Lower lobe of right lung (tissue), 2 donors: Measurements from ENCODE around the gene PALM3. TPM values are rescaled to one million over a fixed set of nuclear protein-coding genes. Genes with fewer than 3 reads are reported as not detected.
A peak's percentile ranks its signal among the peaks of the same experiment; 100 is the strongest.

Experiments used
- ATAC-seq, 2 donors: fragments of 200-7000 bp; cut with Tn5 transposase; one replicate each; pipeline ENCODE4 v1.9.1; 2020 to 2022; ENCODE audit warnings: mild to moderate bottlenecking in 2 of 2, moderate library complexity in 2 of 2
- DNase-seq: peaks from one replicate; pipeline ENCODE4 v3.0.0-alpha.2; 2020
- H3K27ac ChIP-seq: fragments of 200-600 bp; one replicate; pipeline ENCODE4 v1.8.0; 2022
- H3K27me3 ChIP-seq: fragments of 200-600 bp; one replicate; pipeline ENCODE4 v1.8.0; 2022; ENCODE audit warnings: low read depth
- H3K36me3 ChIP-seq: fragments of 200-600 bp; one replicate; pipeline ENCODE4 v1.8.0; 2022; ENCODE audit warnings: mild to moderate bottlenecking
- H3K4me1 ChIP-seq: fragments of 200-600 bp; one replicate; pipeline ENCODE4 v1.8.0; 2022
- H3K4me3 ChIP-seq: fragments of 200-600 bp; one replicate; pipeline ENCODE4 v1.8.0; 2022; ENCODE audit warnings: mild to moderate bottlenecking
- H3K9me3 ChIP-seq: fragments of 200-600 bp; one replicate; pipeline ENCODE4 v1.8.0; 2022
- CTCF ChIP-seq: fragments of 200-600 bp; IDR thresholded peaks from one replicate; pipeline ENCODE4 v1.8.0; 2022; ENCODE audit warnings: antibody characterized with exemption, mild to moderate bottlenecking
- intact Hi-C: fragments of 100-400 bp; cut with DNase I; formaldehyde crosslinking; loops from one replicate; pipeline ENCODE4 v1.11.0; 2022
- total RNA-seq: library from RNA; stranded (reverse); fragmentation: NEBNext Ultra II Directional; extraction: Animal tissue kit (Norgen Biotek cat#: 25700); gene quantifications from one replicate; pipeline ENCODE4 v1.2.1, GENCODE V29; 2021
- donor health status: DM: no; HTN: yes; CAD: no; lungs with severe emphysema.

PALM3 gene
- total RNA-seq, 1 donor from 2014 or later, result 7.7 TPM

GRCh38 chr19:14101003-14101545, 39.2 kb upstream of the PALM3 start:
- no peak for TF ChIP-seq CTCF
- no peaks in the 10 kb centered on the region for H3K4me1 ChIP-seq
- peaks cover 95% of the 10 kb centered on the region for H3K36me3 ChIP-seq
- no peak for ATAC-seq
- no peaks in the 10 kb centered on the region for H3K27me3 ChIP-seq
- no peak overlapping the region for H3K27ac ChIP-seq
- no peak for DNase-seq
- no peaks in the 10 kb centered on the region for H3K9me3 ChIP-seq
- H3K4me3 ChIP-seq, result no peak overlapping the region
- intact Hi-C loops, result no loop called here

GRCh38 chr19:14097532-14098151, 35.8 kb upstream of the PALM3 start:
- no peak for TF ChIP-seq CTCF
- ATAC-seq (peak in 1 of 2 donors; percentile 7), DNase-seq (no peak)
- H3K4me3 ChIP-seq, result no peak overlapping the region
- H3K9me3 ChIP-seq, result peaks cover 4% of the 10 kb centered on the region
- H3K4me1 ChIP-seq, result no peaks in the 10 kb centered on the region
- no peak overlapping the region for H3K27ac ChIP-seq
- peaks cover 64% of the 10 kb centered on the region for H3K36me3 ChIP-seq
- intact Hi-C loops, result no loop called here
- no peaks in the 10 kb centered on the region for H3K27me3 ChIP-seq

GRCh38 chr19:14096272-14096992, 34.6 kb upstream of the PALM3 start:
- no peak for DNase-seq
- no peak overlapping the region for H3K27ac ChIP-seq
- peaks cover 4% of the 10 kb centered on the region for H3K9me3 ChIP-seq
- H3K27me3 ChIP-seq, result no peaks in the 10 kb centered on the region
- peaks cover 52% of the 10 kb centered on the region for H3K36me3 ChIP-seq
- peaks cover 8% of the 10 kb centered on the region for H3K4me1 ChIP-seq
- no peak overlapping the region for H3K4me3 ChIP-seq
- TF ChIP-seq CTCF, result no peak
- ATAC-seq, result no peak
- intact Hi-C loops, result no loop called here

- intact Hi-C loops, result no loop called here
- ATAC-seq (no peak), DNase-seq (no peak)
- TF ChIP-seq CTCF, result no peak
- Histone ChIP-seq H3K27ac (no peak overlapping the region), H3K4me1 (peaks cover 9% of the 10 kb centered on the region), H3K27me3 (no peaks in the 10 kb centered on the region), H3K9me3 (peaks cover 4% of the 10 kb centered on the region), H3K4me3 (no peak overlapping the region), H3K36me3 (peaks cover 36% of the 10 kb centered on the region)
These were observed 33.0 kb upstream of the PALM3 start for GRCh38 chr19:14094854-14095253.

- ATAC-seq (no peak), DNase-seq (no peak)
- no peak for TF ChIP-seq CTCF
- H3K4me3 ChIP-seq, result no peak overlapping the region
- H3K9me3 ChIP-seq, result peaks cover 4% of the 10 kb centered on the region
- no peaks in the 10 kb centered on the region for H3K27me3 ChIP-seq
- H3K36me3 ChIP-seq, result peaks cover 29% of the 10 kb centered on the region
- intact Hi-C loops, result no loop called here
- no peak overlapping the region for H3K27ac ChIP-seq
- peaks cover 16% of the 10 kb centered on the region for H3K4me1 ChIP-seq
These were observed 31.4 kb upstream of the PALM3 start for GRCh38 chr19:14093117-14093823.
